HG03097 (cell line): ENCODE measurements around the gene ZNF683.
"Not testable (repeated sequence)": the region's sequence is repeated elsewhere in the genome, so short reads cannot be mapped to it uniquely, and the experiment has no call there.

Experiments
- ATAC-seq: cut with Tn5 transposase; IDR thresholded peaks from one replicate; pipeline ENCODE4 v1.9.1; 2021; ENCODE audit not compliant: unreplicated experiment, low FRiP score

Gene ZNF683

GRCh38 chr1:26387447-26387846 is 14.9 kb upstream of the ZNF683 start:
- ATAC-seq = no peak

- not testable (repeated sequence) for ATAC-seq
These were observed 12.5 kb upstream of the ZNF683 start for GRCh38 chr1:26385063-26385462.

DNA sequence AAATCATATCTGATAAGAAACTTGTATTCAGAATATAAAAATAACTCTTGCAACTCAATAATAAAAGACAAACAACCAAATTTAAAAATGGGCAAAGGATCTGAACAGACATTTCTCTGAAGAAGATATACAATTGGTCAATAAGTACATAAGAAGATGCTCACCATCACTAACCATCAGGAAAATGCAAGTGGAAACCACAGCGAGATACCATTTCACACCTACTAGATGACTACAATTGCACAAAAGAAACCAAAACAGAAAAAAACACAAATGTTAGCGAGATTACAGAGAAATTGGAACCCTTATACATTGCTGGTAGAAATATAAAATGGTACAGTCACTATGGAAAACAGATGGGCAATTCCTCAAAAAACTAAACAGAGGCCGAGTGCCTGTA is 11.5 kb upstream of the ZNF683 start:
- no peak for ATAC-seq

- ATAC-seq = no peak
These were observed 6.3 kb upstream of the ZNF683 start for GRCh38 chr1:26378879-26379251.

- ATAC-seq = peak; percentile 57
These were observed 5.7 kb upstream of the ZNF683 start for GRCh38 chr1:26378088-26378878.

GRCh38 chr1:26376050-26376449 is 3.5 kb upstream of the ZNF683 start:
- ATAC-seq = no peak

DNA sequence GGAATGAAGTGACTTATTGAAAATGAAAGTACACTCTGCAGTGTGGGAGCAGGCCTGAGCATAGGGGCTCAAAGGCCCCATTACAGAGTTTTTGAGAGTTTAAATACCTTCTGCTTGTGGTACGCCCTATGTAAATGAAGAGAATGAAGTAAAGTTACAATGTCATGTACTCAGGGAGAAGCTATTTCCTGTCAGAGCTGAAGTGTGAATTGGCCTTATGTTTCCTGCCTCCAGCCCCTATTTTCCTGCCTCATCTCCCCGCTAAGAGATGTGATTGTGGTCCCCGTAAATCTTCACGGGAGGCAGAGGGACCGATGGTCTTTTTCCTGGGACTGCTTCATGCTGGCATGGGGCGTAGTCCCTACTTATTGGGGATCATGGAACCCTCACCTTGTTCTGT is 2.5 kb upstream of the ZNF683 start:
- ATAC-seq = no peak

- ATAC-seq = not testable (repeated sequence)
These were observed 1.8 kb upstream of the ZNF683 start for GRCh38 chr1:26374361-26374760.

GRCh38 chr1:26373789-26374188 is 1.2 kb upstream of the ZNF683 start:
- ATAC-seq = no peak

GRCh38 chr1:26373281-26373680 is 731 bp upstream of the ZNF683 start:
- no peak for ATAC-seq

- no peak for ATAC-seq
These were observed 511 bp downstream of the ZNF683 start for GRCh38 chr1:26372039-26372438.

DNA sequence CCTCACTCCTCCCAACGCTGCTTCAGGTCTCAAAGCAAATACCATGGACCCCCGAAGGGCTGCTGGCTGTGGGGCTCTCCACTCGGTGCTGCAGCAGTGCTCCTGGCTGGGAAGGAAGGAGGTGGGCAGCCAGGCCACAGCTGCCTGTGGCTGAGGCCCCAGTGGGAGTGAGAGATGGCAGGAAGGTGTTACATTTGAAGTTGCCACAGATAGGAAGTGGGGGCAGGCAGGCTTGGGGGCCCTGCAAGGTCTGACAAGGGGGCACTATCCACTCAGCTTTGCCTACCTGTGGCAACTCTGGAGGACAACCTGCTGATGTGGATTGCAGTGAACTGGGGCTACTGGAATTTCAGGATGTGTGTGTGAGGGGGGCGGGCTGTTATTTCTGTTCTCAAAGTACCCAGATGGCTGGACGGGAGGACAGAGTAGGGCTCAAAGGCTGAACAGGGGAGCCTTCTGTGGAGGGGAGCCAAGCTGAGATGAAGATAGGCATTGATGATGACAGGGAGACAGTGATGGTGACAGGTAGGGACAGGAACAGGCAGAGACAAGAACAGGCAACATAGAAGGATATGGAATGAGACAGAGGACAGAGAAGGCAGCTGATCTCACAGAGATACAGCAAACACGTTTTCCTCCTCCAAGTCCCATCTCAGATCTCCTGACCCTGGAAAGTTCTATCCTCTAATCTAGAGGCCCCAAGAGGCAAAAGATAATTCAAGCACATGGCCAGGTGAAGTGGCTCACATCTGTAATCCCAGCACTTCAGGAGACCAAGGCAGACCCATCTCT is 1.8 kb downstream of the ZNF683 start:
- no peak for ATAC-seq

DNA sequence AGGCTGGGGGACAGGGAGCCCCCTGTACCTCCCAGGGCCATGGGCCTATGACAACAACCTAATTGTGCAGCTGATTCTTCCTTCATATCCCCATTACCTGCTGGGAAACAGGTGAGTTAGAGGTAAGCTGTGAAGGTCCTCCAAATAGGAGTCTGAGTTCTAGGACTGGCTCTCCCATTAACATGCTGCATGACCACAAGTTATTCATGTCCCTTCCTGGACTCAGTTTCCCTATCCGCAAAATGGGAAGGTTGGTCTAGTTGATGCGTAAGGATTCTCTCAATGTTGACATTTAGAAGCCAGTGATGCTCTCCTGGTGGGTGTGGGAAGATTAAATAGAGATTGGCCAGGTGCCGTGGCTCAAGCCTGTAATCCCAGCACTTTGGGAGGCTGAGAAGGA is 4.1 kb downstream of the ZNF683 start:
- no peak for ATAC-seq

DNA sequence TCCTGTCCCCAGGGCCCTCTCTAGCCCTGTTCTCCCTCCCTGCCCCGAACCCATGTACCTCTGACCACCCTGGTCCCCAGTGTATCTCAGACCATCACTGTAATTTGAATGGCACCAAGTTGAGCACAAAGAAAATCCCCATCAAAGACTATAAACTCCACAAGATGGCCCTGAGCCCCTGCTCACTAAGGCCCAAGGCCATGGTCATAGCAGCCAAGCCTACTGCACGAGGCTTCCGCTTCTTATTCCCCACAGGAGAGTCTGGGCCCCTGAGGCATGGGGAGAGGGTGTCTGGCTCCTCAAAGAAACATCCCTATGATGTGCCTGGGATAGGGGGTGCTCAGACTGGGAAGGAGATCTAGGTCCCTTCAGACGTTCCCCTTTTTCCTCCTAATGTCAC is 4.5 kb downstream of the ZNF683 start:
- no peak for ATAC-seq

GRCh38 chr1:26367441-26367840 is 5.1 kb downstream of the ZNF683 start:
- no peak for ATAC-seq

DNA sequence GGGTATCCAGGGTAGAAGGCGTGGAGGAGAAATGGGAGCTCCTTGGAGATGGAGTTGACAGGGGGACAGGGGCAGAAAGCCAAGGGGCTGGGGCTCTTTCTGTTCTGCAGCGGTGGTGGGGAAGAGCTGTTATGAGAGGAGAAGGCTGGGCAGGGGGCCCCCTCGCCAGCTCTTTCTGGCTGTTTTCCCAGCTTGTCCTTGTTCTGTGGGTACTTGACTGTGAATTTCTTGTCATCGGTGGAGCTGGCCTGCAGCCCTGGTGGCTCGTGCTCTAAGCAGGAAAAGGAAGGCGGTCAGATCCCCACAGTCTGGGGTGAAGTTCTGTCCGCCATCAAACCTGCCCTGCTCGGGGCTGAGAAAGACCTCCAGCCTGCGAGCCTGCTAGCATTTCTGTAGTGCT is 7.6 kb downstream of the ZNF683 start:
- ATAC-seq = no peak

GRCh38 chr1:26363549-26364448 is 8.8 kb downstream of the ZNF683 start:
- no peak for ATAC-seq

GRCh38 chr1:26362331-26362730 is 10.2 kb downstream of the ZNF683 start:
- no peak for ATAC-seq

GRCh38 chr1:26361605-26362122 is 10.9 kb downstream of the ZNF683 start:
- no peak for ATAC-seq

DNA sequence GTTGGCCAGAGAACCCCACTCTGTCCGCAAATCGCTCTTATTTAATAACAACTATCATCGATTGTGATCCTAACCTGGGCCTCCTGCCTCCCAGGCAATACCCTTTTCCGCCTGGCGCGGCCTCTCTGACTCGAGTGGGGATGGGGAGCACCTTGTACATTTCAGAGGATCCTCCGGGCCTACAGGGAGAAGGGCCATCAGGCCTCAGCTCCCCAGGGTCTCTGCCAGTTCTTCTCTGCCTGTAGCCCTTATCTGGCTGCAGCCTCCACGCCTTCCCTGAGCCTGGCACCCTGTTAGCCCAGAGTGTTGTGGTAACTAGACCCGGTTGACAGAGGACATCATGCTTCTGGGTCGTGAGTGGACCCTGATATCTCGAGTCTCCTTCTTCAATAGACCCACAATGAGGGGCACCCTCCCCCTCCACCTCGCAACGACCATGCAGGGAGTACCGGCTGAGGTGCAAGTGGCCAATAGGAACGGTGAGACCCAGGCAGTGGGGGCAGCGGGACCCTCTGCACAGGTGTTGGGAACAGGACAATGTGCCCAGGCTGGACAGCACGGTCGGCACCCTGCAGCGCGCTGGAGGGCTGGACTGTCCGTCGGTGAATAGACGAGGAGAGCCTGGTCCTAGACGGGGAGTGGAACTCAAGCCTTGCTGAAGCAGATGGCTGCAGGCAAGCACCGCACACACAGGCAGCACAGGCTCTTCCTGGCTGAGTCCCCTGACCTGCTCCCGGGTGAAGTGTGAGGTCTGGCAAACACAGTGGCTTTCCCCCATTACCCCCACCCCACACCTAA is 11.5 kb downstream of the ZNF683 start:
- no peak for ATAC-seq
